Measurements from ENCODE around the gene HDAC1. TPM values are rescaled to one million over a fixed set of nuclear protein-coding genes. Genes with fewer than 3 reads are reported as not detected.

The HDAC1 gene
- total RNA-seq, 4 donors from 2014 or later: 8.7 to 23.8 (median 11.8) TPM

DNA sequence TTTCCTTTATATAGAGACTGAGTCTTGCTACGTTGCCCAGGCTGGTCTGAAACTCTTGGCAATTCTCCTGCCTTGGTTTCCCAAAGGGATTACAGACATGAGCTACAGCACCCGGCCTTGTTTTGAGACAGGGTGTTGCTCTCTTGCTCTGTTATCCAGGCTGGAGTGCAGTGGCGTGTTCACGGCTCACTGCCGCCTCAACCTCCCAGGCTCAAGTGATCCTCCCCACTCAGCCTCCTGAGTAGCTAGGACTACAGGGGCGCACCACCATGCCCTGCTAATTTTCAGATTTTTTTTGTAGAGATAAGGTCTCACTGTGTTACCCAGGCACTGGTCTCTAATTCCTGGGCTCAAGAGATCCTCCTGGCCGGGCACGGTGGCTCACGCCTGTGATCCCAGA lies 26.0 kb upstream of the HDAC1 start:
- no peak overlapping the region for H3K4me3 ChIP-seq
- H3K4me1 ChIP-seq: no peaks in the 10 kb centered on the region
- intact Hi-C loops (cut with DNase I; ENCODE audit: low total_unique reads): no loop called here
- H3K27me3 ChIP-seq: no peaks in the 10 kb centered on the region
- no peak overlapping the region for H3K27ac ChIP-seq
- TF ChIP-seq, protein P1, sequence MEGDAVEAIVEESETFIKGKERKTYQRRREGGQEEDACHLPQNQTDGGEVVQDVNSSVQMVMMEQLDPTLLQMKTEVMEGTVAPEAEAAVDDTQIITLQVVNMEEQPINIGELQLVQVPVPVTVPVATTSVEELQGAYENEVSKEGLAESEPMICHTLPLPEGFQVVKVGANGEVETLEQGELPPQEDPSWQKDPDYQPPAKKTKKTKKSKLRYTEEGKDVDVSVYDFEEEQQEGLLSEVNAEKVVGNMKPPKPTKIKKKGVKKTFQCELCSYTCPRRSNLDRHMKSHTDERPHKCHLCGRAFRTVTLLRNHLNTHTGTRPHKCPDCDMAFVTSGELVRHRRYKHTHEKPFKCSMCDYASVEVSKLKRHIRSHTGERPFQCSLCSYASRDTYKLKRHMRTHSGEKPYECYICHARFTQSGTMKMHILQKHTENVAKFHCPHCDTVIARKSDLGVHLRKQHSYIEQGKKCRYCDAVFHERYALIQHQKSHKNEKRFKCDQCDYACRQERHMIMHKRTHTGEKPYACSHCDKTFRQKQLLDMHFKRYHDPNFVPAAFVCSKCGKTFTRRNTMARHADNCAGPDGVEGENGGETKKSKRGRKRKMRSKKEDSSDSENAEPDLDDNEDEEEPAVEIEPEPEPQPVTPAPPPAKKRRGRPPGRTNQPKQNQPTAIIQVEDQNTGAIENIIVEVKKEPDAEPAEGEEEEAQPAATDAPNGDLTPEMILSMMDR (IDR thresholded peaks at IDR 0.05 in 4 of 5, conservative IDR thresholded peaks at IDR 0.05 in 1 of 5): no peak
- no peak for TF ChIP-seq POLR2A (IDR thresholded peaks at IDR 0.05)
- DNase-seq (no peak), ATAC-seq (no peak)
- in situ Hi-C loops (cut with MboI; ENCODE audit: low sequenced_read_pairs in 4 of 4): no loop called here
- no peaks in the 10 kb centered on the region for H3K9me3 ChIP-seq
- H3K36me3 ChIP-seq: no peaks in the 10 kb centered on the region

DNA sequence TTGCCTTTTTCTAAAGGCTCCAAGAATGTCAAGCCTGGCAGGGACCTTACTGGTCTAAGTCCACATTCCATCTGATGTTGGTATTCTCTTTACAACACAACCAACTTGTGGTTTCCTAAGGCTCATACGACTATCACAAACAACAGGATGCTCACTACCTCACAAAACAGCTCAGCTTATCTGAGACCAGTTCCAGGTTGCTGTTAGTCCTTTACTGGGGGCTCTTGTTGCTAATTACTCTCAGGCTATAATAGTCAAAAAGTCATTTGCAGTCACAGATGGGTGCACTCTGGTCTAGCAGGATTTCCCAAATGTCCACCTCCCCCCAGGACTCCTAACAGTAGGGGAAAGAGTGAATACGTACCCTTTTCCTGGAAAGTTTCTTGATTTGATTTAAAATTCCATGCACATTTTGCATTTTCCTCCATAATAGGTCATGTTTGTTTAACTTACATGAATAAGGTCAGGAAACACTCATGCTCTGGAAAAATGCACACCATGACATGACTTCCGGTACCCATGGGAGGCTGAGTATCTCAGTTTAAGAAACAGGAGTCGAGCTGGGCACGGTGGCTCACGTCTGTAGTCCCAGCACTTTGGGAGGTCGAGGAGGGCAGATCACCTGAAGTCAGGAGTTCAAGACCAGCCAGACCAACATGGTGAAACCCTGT lies 24.8 kb upstream of the HDAC1 start:
- Histone ChIP-seq H3K4me1 (no peaks in the 10 kb centered on the region), H3K4me3 (no peak overlapping the region), H3K9me3 (no peaks in the 10 kb centered on the region), H3K27ac (no peak overlapping the region), H3K27me3 (no peaks in the 10 kb centered on the region), H3K36me3 (no peaks in the 10 kb centered on the region)
- TF ChIP-seq, protein P1 (IDR thresholded peaks at IDR 0.05 in 4 of 5, conservative IDR thresholded peaks at IDR 0.05 in 1 of 5): no peak
- no peak for TF ChIP-seq POLR2A (IDR thresholded peaks at IDR 0.05)
- ATAC-seq: no peak
- no peak for DNase-seq
- in situ Hi-C loops (cut with MboI; ENCODE audit: low sequenced_read_pairs in 4 of 4): no loop called here
- intact Hi-C loops (cut with DNase I; ENCODE audit: low total_unique reads): no loop called here

DNA sequence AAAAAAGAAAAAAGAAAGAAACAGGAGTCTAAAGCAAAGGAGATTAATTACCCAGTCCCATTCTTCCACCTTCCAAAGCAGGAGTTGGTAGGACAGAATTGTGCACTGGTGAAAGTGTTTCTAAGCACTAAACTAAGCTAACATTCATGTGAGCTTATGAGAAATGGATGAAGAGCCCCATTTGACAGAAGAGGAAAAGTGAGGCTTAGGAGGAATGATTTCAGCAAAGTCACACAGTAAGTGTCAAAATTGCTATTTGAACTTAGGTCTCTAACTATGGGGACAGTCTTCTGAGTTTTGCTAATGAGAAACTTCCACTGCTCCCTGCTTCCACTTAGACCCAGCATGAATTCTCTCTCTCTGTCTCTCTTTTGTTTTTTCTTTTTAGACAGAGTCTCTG lies 22.1 kb upstream of the HDAC1 start:
- H3K4me3 ChIP-seq: no peak overlapping the region
- no peaks in the 10 kb centered on the region for H3K9me3 ChIP-seq
- DNase-seq (no peak), ATAC-seq (no peak)
- intact Hi-C loops (cut with DNase I; ENCODE audit: low total_unique reads): no loop called here
- H3K27ac ChIP-seq: no peak overlapping the region
- in situ Hi-C loops (cut with MboI; ENCODE audit: low sequenced_read_pairs in 4 of 4): no loop called here
- H3K36me3 ChIP-seq: no peaks in the 10 kb centered on the region
- no peaks in the 10 kb centered on the region for H3K4me1 ChIP-seq
- TF ChIP-seq, protein P1 (IDR thresholded peaks at IDR 0.05 in 4 of 5, conservative IDR thresholded peaks at IDR 0.05 in 1 of 5): no peak
- TF ChIP-seq POLR2A (IDR thresholded peaks at IDR 0.05): no peak
- H3K27me3 ChIP-seq: peaks cover under 1 to 14% (median 8%) of the 10 kb centered on the region in 3 donors

DNA sequence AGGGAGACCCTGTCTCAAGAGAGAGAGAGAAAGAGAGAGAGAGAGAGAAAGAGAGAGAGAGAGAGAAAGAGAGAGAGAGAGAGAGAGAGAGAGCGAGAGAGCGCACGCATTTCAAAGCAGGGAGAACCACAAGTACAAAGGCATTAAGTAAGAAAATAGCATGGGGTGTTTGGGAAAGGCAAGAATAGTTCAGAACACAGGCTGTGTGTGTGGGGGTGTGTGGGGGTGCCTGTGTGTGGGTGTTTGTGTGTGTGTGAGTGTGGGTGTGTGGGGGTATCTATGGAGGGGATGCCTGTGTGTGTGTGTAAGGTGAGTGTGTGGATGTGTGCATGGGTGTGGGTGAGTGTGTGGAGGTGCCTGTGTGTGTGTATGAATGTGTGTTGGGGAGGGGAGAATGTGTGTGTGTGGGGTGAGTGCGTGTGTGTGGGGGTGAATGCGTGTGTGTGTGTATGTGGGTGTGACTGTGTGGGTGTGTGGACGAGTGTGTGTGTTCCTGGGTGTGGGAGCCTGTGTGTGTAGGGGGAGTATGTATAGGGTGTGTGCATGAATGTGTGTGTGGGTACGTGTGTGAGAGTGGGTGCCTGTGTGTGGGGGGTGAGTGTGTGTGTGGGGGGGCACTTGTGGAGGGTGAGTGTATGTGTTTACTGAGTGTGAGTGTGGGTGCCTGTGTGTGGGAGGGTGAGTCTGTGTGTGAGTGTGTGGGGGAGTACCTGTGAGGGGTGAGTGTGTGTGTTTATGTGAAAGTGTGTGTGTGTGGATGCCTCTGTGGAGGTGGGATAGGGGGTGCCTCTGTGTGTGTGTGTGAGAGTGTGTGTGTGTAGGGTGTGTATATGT lies 19.1 kb upstream of the HDAC1 start:
- H3K36me3 ChIP-seq: no peaks in the 10 kb centered on the region
- in situ Hi-C loops (cut with MboI; ENCODE audit: low sequenced_read_pairs in 4 of 4): no loop called here

More for the DNA sequence above, 19.1 kb upstream of the HDAC1 start:
- Histone ChIP-seq H3K27me3 (peaks cover 13 to 35% (median 20%) of the 10 kb centered on the region in 3 donors), H3K4me3 (no peak overlapping the region), H3K27ac (no peak overlapping the region), H3K4me1 (no peaks in the 10 kb centered on the region), H3K9me3 (no peaks in the 10 kb centered on the region)
- intact Hi-C loops (cut with DNase I; ENCODE audit: low total_unique reads): no loop called here
- ATAC-seq (no peak), DNase-seq (no peak)
- TF ChIP-seq, protein P1 (IDR thresholded peaks at IDR 0.05 in 4 of 5, conservative IDR thresholded peaks at IDR 0.05 in 1 of 5): no peak
- no peak for TF ChIP-seq POLR2A (IDR thresholded peaks at IDR 0.05)
